NCI-H2107 treated with DMSO at 0.1 percent for 48 hours (cell line): ENCODE results near the gene SOX6.

Source experiments
- DNase-seq: peaks from one replicate; lab custom pipeline; 2025; ENCODE audit not compliant: unreplicated experiment; lab: John Stamatoyannopoulos, UW

SOX6 gene

GRCh38 chr11:16194566-16194965 is 161.8 kb downstream of the SOX6 start:
- DNase-seq = no peak

GRCh38 chr11:16193897-16194381 is 162.4 kb downstream of the SOX6 start:
- no peak for DNase-seq

- DNase-seq = peak; percentile 51
Measured at GRCh38 chr11:16191868-16192240, 164.5 kb downstream of the SOX6 start.

- DNase-seq = peak; percentile 51
Measured at GRCh38 chr11:16191212-16191867, 165.0 kb downstream of the SOX6 start.

GRCh38 chr11:16186680-16187079 is 169.7 kb downstream of the SOX6 start:
- DNase-seq = no peak

- DNase-seq = no peak
Measured at GRCh38 chr11:16185042-16185441, 171.3 kb downstream of the SOX6 start.

- DNase-seq = no peak
Measured at GRCh38 chr11:16184588-16184987, 171.8 kb downstream of the SOX6 start.

- DNase-seq = no peak
Measured at GRCh38 chr11:16182553-16182952, 173.8 kb downstream of the SOX6 start.

GRCh38 chr11:16180868-16181267 is 175.5 kb downstream of the SOX6 start:
- no peak for DNase-seq

- no peak for DNase-seq
Measured at GRCh38 chr11:16179676-16180075, 176.7 kb downstream of the SOX6 start.

GRCh38 chr11:16178273-16178672 is 178.1 kb downstream of the SOX6 start:
- no peak for DNase-seq

GRCh38 chr11:16177688-16178087 is 178.7 kb downstream of the SOX6 start:
- DNase-seq = no peak

GRCh38 chr11:16173798-16174197 is 182.5 kb downstream of the SOX6 start:
- DNase-seq = no peak

GRCh38 chr11:16171882-16172281 is 184.5 kb downstream of the SOX6 start:
- no peak for DNase-seq

- no peak for DNase-seq
Measured at GRCh38 chr11:16169956-16170847, 186.1 kb downstream of the SOX6 start.

GRCh38 chr11:16169541-16169940 is 186.8 kb downstream of the SOX6 start:
- DNase-seq = no peak

GRCh38 chr11:16167706-16168487 is 188.4 kb downstream of the SOX6 start:
- no peak for DNase-seq

GRCh38 chr11:16166571-16166970 is 189.8 kb downstream of the SOX6 start:
- no peak for DNase-seq

GRCh38 chr11:16160146-16160545 is 196.2 kb downstream of the SOX6 start:
- DNase-seq = no peak

GRCh38 chr11:16158426-16158994 is 197.8 kb downstream of the SOX6 start:
- DNase-seq = no peak

- DNase-seq = no peak
Measured at GRCh38 chr11:16157327-16157726, 199.0 kb downstream of the SOX6 start.
